Cardiac muscle cell (in vitro differentiated cells and primary cell): ENCODE measurements around the gene PNPLA6. TPM values are rescaled to one million over a fixed set of nuclear protein-coding genes. Genes with fewer than 3 reads are reported as not detected.

Experiments used
- DNase-seq, 2 donors: peaks; one replicate each; pipeline versions ENCODE4 v3.0.0 to v3.0.0-alpha.2; 2010 to 2017; ENCODE audit warnings: low read depth in 1 of 2, low spot score in 1 of 2
- H3K27ac ChIP-seq: fragments of 200-600 bp; sonication (generic); 2 replicates; pipeline ENCODE4 v1.5.1; 2016
- H3K27me3 ChIP-seq: fragments of 200-600 bp; sonication (generic); 2 replicates; pipeline ENCODE4 v1.6.0; 2016; ENCODE audit warnings: control low read depth
- H3K36me3 ChIP-seq: fragments of 200-600 bp; sonication (generic); 2 replicates; pipeline ENCODE4 v1.5.1; 2016; ENCODE audit warnings: control low read depth
- H3K4me1 ChIP-seq: fragments of 200-600 bp; sonication (generic); 2 replicates; pipeline ENCODE4 v1.8.1; 2017; ENCODE audit warnings: low read depth, mild to moderate bottlenecking, mixed run types
- H3K4me3 ChIP-seq: fragments of 200-600 bp; sonication (generic); 2 replicates; pipeline ENCODE4 v1.5.1; 2016; ENCODE audit warnings: mild to moderate bottlenecking
- H3K9me3 ChIP-seq: fragments of 200-600 bp; sonication (generic); 2 replicates; pipeline ENCODE4 v1.5.1; 2017; ENCODE audit warnings: low read depth, mild to moderate bottlenecking, control low read depth
- CTCF ChIP-seq: IDR thresholded peaks from 2 replicates; pipeline ENCODE4 v1.5.1; 2012; ENCODE audit warnings: low read depth, mild to moderate bottlenecking, low read length
- polyA plus RNA-seq: library from polyadenylated mRNA; unstranded; fragments of >200 nt; fragmentation: Nextera tagmentation; extraction: Ambion mirVana; gene quantifications from 2 replicates; pipeline ENCODE4 v1.2.1, GENCODE V29; 2016
- total RNA-seq: library from RNA; depleted of rRNA; stranded (reverse); fragments of >200 nt; gene quantifications from 2 replicates; pipeline ENCODE4 v1.2.3, GENCODE V29; 2016

PNPLA6 gene
- total and polyA plus RNA-seq, 2 experiments from 2014 or later, result 29.3 to 56.4 TPM

DNA sequence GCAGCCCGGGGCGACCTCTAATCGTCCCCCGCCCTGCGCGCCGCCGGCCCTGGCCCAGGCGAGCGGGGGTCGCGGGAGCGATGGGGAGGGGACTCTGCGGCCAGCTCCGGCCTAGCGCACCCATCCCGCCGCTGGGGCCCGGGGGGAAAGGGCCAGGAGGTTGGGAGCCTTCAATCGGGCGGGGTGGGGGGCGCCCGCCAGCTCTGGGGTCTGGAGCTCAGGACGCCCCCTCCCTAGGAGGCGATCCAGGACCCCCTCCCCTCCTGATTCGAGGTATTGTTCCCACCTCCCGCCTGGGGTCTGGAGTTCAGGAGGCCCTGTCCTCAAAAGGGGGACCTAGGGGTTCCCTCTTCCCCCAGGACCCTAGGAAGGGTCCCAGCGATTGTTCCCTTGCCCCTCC lies 19.2 kb upstream of the PNPLA6 start:
- DNase-seq, result peak in 1 of 2 donors; percentile 43

GRCh38 chr19:7516878-7517277 lies 18.6 kb upstream of the PNPLA6 start:
- H3K27me3 ChIP-seq, result no peaks in the 10 kb centered on the region
- H3K27ac ChIP-seq, result peak overlapping the region; percentile 62
- no peaks in the 10 kb centered on the region for H3K4me1 ChIP-seq
- no peak for TF ChIP-seq CTCF
- H3K36me3 ChIP-seq, result peaks cover 2% of the 10 kb centered on the region
- H3K9me3 ChIP-seq, result no peaks in the 10 kb centered on the region
- no peak for DNase-seq
- H3K4me3 ChIP-seq, result peak overlapping the region; percentile 99

More for the DNA sequence above, 19.2 kb upstream of the PNPLA6 start:
- H3K4me3 ChIP-seq, result peak overlapping the region; percentile 99
- H3K36me3 ChIP-seq, result peaks cover 2% of the 10 kb centered on the region
- H3K4me1 ChIP-seq, result no peaks in the 10 kb centered on the region
- TF ChIP-seq CTCF, result no peak
- H3K9me3 ChIP-seq, result no peaks in the 10 kb centered on the region
- peak overlapping the region; percentile 62 for H3K27ac ChIP-seq
- no peaks in the 10 kb centered on the region for H3K27me3 ChIP-seq

DNA sequence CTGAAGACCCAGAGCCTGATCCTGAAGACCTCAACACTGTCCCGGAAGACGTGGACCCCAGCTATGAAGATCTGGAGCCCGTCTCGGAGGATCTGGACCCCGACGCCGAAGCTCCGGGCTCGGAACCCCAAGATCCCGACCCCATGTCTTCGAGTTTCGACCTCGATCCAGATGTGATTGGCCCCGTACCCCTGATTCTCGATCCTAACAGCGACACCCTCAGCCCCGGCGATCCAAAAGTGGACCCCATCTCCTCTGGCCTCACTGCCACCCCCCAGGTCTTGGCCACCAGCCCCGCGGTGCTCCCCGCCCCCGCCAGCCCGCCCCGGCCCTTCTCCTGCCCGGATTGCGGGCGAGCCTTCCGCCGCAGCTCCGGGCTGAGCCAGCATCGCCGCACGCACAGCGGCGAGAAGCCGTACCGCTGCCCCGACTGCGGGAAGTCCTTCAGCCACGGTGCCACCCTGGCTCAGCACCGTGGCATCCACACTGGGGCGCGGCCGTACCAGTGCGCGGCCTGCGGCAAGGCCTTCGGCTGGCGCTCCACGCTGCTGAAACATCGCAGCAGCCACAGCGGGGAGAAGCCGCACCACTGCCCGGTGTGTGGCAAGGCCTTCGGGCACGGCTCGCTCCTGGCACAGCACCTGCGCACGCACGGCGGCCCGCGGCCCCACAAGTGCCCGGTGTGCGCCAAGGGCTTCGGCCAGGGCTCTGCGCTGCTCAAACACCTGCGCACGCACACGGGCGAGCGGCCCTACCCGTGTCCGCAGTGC lies 16.0 kb upstream of the PNPLA6 start:
- DNase-seq, result no peak
- peaks cover 7% of the 10 kb centered on the region for H3K4me1 ChIP-seq

GRCh38 chr19:7520131-7521051 lies 15.1 kb upstream of the PNPLA6 start:
- DNase-seq, result no peak
- no peak overlapping the region for H3K4me3 ChIP-seq
- no peak overlapping the region for H3K27ac ChIP-seq
- no peak for TF ChIP-seq CTCF
- H3K4me1 ChIP-seq, result peaks cover 7% of the 10 kb centered on the region
- no peaks in the 10 kb centered on the region for H3K27me3 ChIP-seq
- H3K36me3 ChIP-seq, result peaks cover 2% of the 10 kb centered on the region
- no peaks in the 10 kb centered on the region for H3K9me3 ChIP-seq

More for the DNA sequence above, 16.0 kb upstream of the PNPLA6 start:
- no peak overlapping the region for H3K4me3 ChIP-seq
- no peaks in the 10 kb centered on the region for H3K27me3 ChIP-seq
- no peaks in the 10 kb centered on the region for H3K9me3 ChIP-seq
- H3K36me3 ChIP-seq, result peaks cover 2% of the 10 kb centered on the region
- no peak overlapping the region for H3K27ac ChIP-seq
- no peak for TF ChIP-seq CTCF

- H3K36me3 ChIP-seq, result peaks cover 2% of the 10 kb centered on the region
- H3K4me1 ChIP-seq, result peaks cover 7% of the 10 kb centered on the region
- TF ChIP-seq CTCF, result no peak
- no peak for DNase-seq
- no peaks in the 10 kb centered on the region for H3K9me3 ChIP-seq
- no peaks in the 10 kb centered on the region for H3K27me3 ChIP-seq
- H3K4me3 ChIP-seq, result peak overlapping the region; percentile 87
- H3K27ac ChIP-seq, result no peak overlapping the region
Measured at GRCh38 chr19:7521551-7522071, 13.9 kb upstream of the PNPLA6 start.
